Colonic mucosa (tissue), 4 donors: ENCODE results near the gene BBX. TPM values are rescaled to one million over a fixed set of nuclear protein-coding genes. Genes with fewer than 3 reads are reported as not detected.
"Not testable (repeated sequence)": the region's sequence is repeated elsewhere in the genome, so short reads cannot be mapped to it uniquely, and the experiment has no call there.

Experiments
- DNase-seq: peaks from one replicate; pipeline ENCODE4 v3.0.0-alpha.2; 2020
- H3K27ac ChIP-seq: fragments of 200-600 bp; one replicate; pipeline ENCODE4 v1.8.0; 2021
- H3K27me3 ChIP-seq: fragments of 200-600 bp; one replicate; pipeline ENCODE4 v1.8.0; 2021
- H3K36me3 ChIP-seq: fragments of 200-600 bp; one replicate; pipeline ENCODE4 v1.8.0; 2021
- H3K4me1 ChIP-seq: fragments of 200-600 bp; one replicate; pipeline ENCODE4 v1.8.0; 2021; ENCODE audit warnings: mild to moderate bottlenecking
- H3K4me3 ChIP-seq: fragments of 200-600 bp; one replicate; pipeline ENCODE4 v1.8.0; 2021
- H3K9ac ChIP-seq, 2 donors: one replicate each; pipeline ENCODE4 v1.7.0; 2013; ENCODE audit warnings: control low read depth in 2 of 2, low read depth in 2 of 2, low read length in 2 of 2
- H3K9me3 ChIP-seq: fragments of 200-600 bp; one replicate; pipeline ENCODE4 v1.8.0; 2021
- intact Hi-C: fragments of 100-400 bp; cut with DNase I; formaldehyde crosslinking; loops from one replicate; pipeline ENCODE4 v1.14.1; 2022
- total RNA-seq, 2 donors: library from RNA; stranded (reverse); fragmentation: NEBNext Ultra II Directional in 1 of 2; extraction: Animal tissue kit (Norgen Biotek cat#: 25700) in 1 of 2; gene quantifications; one replicate each; pipeline ENCODE4 v1.2.1, GENCODE V29; 2021
- TF ChIP-seq, protein P1 (sequence below): fragments of 200-600 bp; IDR thresholded peaks from one replicate; pipeline ENCODE4 v1.8.0; 2022; ENCODE audit warnings: antibody characterized with exemption, mild to moderate bottlenecking
- donor health status: healthy.
- donor health status: DM: no; HTN: no; CAD: no.
- donor health status: DM: no; HTN: no; CAD: no.

Gene BBX
- total RNA-seq, 2 donors from 2014 or later: 21.5 to 44.3 TPM

GRCh38 chr3:107557743-107558142 is 35.0 kb downstream of the BBX start:
- no peak overlapping the region for H3K27ac ChIP-seq
- no peaks in the 10 kb centered on the region for H3K9me3 ChIP-seq
- intact Hi-C loops: no loop called here
- no peaks in the 10 kb centered on the region for H3K36me3 ChIP-seq
- TF ChIP-seq, protein P1, sequence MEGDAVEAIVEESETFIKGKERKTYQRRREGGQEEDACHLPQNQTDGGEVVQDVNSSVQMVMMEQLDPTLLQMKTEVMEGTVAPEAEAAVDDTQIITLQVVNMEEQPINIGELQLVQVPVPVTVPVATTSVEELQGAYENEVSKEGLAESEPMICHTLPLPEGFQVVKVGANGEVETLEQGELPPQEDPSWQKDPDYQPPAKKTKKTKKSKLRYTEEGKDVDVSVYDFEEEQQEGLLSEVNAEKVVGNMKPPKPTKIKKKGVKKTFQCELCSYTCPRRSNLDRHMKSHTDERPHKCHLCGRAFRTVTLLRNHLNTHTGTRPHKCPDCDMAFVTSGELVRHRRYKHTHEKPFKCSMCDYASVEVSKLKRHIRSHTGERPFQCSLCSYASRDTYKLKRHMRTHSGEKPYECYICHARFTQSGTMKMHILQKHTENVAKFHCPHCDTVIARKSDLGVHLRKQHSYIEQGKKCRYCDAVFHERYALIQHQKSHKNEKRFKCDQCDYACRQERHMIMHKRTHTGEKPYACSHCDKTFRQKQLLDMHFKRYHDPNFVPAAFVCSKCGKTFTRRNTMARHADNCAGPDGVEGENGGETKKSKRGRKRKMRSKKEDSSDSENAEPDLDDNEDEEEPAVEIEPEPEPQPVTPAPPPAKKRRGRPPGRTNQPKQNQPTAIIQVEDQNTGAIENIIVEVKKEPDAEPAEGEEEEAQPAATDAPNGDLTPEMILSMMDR: no peak
- no peak overlapping the region for H3K9ac ChIP-seq
- H3K4me3 ChIP-seq: no peak overlapping the region
- DNase-seq: no peak
- no peaks in the 10 kb centered on the region for H3K4me1 ChIP-seq
- H3K27me3 ChIP-seq: no peaks in the 10 kb centered on the region

DNA sequence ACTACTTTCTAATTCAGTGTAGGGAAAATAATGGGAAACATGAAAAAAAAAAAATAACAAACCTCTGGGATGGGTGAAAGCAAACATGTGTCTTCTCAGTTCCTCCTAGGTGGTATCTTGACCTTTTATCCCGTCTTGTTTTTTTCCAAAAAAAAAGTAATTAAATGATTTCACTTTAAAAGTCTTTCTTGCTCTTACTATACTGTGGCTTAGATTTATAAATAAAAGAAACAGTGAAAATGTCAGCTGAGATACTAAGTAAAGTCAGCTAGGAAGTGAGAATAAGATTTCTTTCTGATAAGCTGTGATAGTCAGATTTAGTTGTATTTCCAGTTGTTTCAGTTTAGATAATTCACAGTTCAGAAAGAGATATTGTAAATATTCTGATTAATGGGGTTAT is 37.4 kb downstream of the BBX start:
- Histone ChIP-seq H3K27ac (no peak overlapping the region), H3K9me3 (no peaks in the 10 kb centered on the region), H3K9ac (no peak overlapping the region), H3K36me3 (no peaks in the 10 kb centered on the region), H3K4me3 (no peak overlapping the region), H3K27me3 (no peaks in the 10 kb centered on the region), H3K4me1 (no peaks in the 10 kb centered on the region)
- no peak for DNase-seq
- TF ChIP-seq, protein P1: no peak
- intact Hi-C loops: no loop called here

DNA sequence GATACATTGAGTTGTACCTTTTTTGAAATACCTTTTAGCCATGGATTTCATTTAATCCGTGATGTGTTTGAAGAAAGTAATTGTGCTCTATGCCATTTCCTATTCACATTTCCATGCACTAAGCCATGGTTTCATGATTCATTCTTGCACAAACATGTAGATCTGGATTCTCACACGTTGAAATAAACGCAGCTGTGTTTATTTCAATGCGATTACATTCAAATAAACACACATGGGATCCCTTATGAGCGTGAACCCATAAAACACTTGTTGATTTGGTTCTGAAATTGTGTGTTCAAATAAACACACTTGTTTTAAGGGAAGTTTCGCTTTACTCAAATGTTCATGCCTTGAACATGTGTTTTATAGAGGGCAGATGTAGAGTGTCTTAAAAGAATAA is 39.2 kb downstream of the BBX start:
- no peaks in the 10 kb centered on the region for H3K9me3 ChIP-seq
- TF ChIP-seq, protein P1: no peak
- no peak overlapping the region for H3K4me3 ChIP-seq
- DNase-seq: no peak
- intact Hi-C loops: no loop called here
- H3K9ac ChIP-seq: no peak overlapping the region
- H3K4me1 ChIP-seq: no peaks in the 10 kb centered on the region
- no peaks in the 10 kb centered on the region for H3K27me3 ChIP-seq
- H3K36me3 ChIP-seq: no peaks in the 10 kb centered on the region
- H3K27ac ChIP-seq: no peak overlapping the region

DNA sequence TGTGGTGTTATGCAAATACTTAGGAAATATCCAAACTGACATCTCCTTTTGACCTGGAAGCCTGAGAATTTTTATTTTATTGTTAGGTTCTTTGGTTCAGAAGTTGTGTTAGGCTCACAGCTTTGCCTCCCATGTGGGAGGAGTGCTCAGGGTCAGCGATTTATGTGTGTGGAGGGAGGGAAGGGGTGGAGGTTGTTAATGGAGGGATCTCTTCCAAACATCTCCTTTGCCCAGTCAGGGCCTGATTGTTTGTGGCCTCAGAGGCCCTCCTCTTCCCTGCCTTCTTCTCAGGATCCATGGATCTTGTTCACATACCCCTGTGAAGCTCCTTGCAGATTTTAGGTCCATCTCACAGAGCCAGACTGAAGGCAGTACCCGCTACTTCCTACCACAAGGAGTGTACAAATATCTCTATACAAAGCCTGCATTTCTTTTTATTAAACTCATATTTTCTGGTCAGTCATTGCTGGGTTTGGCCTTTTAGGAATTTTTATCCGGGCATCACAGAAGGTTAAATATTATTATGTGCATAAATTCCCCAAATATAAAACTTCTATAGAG is 40.3 kb downstream of the BBX start:
- Histone ChIP-seq H3K27me3 (no peaks in the 10 kb centered on the region), H3K9ac (no peak overlapping the region), H3K9me3 (no peaks in the 10 kb centered on the region), H3K27ac (no peak overlapping the region), H3K4me3 (no peak overlapping the region), H3K4me1 (no peaks in the 10 kb centered on the region), H3K36me3 (no peaks in the 10 kb centered on the region)
- no peak for DNase-seq
- intact Hi-C loops: no loop called here
- TF ChIP-seq, protein P1: no peak

DNA sequence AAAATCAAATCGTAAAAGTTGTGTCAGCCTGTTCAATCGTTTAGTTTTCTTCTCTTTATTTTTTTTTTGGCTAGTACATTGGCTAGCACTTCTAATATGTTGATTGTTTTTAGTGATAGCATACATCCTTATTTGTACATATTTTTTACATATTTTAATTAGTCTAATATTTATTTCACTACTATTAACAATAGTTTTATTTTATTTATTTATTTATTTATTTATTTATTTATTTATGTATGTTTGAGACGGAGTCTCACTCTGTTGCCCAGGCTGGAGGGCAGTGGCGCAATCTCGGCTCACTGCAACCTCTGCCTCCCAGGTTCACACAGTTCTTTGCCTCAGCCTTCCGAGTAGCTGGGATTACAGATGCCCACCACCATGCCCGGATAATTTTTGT is 42.5 kb downstream of the BBX start:
- H3K4me1 ChIP-seq, H3K27me3 ChIP-seq, H3K27ac ChIP-seq, H3K9me3 ChIP-seq, intact Hi-C loops, H3K36me3 ChIP-seq, H3K9ac ChIP-seq, H3K4me3 ChIP-seq, DNase-seq: not testable (repeated sequence)

GRCh38 chr3:107571089-107571488 is 48.3 kb downstream of the BBX start:
- DNase-seq, H3K36me3 ChIP-seq, H3K27ac ChIP-seq, H3K9me3 ChIP-seq, H3K4me1 ChIP-seq, H3K9ac ChIP-seq, H3K27me3 ChIP-seq, H3K4me3 ChIP-seq: not testable (repeated sequence)
- intact Hi-C loops: loop anchor here (10.0 kb wide), 2 partner anchors 174 to 354 kb away; no protein-coding TSS in a partner anchor

DNA sequence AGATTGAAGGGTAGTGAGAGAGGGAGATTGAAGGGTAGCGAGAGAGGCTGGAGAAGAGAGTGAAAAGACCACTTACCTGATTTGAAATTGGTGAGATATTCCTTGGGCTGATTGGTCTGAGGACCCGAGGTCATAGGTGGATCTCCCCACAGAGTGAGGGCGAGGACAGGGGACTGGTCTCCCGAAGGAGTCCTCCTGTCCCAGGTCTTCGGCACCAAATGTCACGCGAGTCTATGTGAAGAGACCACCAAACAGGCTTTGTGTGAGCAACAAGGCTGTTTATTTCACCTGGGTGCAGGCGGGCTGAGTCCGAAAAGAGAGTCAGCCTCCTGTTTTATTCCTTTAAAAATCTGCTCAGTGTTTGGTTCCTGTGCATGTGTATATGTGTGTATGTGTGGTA is 48.7 kb downstream of the BBX start:
- not testable (repeated sequence) for H3K9me3 ChIP-seq, H3K9ac ChIP-seq, H3K4me3 ChIP-seq, H3K4me1 ChIP-seq, H3K27me3 ChIP-seq, H3K27ac ChIP-seq, DNase-seq, H3K36me3 ChIP-seq
- intact Hi-C loops: loop anchor here (10.0 kb wide), 2 partner anchors 173 to 353 kb away; no protein-coding TSS in a partner anchor
